GM18520 (cell line): ENCODE measurements around the gene TPX2.

ENCODE experiments used
- ATAC-seq: cut with Tn5 transposase; IDR thresholded peaks from one replicate; pipeline ENCODE4 v1.9.1; 2021; ENCODE audit not compliant: unreplicated experiment

Gene TPX2

DNA sequence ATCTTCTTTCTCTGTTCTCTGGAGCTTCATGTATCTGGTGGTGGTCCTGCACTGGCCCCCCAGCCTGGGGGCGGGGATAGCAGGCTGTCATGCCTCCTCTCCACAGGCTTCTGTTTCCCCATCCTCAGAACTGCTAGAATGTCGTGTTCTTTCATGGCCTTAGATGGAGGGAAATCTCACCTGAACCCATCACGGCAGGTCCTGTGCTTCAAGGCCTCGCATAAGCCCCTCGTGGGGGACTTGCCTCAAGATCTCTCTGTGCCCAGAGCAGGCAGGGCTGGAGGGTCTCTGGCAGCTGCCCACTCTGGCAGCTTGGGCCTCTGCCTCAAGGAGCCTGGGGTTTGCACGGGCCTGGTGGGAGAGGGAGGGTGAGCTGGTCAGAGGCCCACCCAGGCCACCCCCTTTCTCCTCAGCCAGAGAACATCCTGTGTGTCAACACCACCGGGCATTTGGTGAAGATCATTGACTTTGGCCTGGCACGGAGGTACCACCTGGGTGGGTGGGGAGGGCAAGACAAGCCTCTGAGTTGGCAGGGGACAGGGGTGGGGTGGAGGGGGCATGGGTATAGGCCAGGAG is 91.4 kb downstream of the TPX2 start:
- no peak for ATAC-seq

DNA sequence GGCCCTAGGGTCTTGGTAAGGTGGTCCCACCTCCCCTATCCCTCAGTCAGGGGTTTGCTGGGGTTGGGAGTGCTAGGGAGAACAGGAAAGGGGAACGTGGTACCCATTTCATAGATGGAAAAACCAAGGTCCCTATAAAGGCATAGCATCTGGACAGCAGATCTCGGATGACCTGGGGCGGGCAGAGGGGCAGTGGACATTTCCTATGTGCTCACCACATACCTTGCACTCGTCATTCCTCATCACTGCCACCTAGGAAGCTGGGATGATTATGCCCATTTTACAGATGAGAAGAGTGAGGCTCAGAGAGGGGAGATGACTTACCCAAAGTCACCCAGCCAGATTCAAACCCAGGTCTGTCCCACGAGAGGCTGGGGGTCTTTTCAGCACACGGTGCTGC is 92.1 kb downstream of the TPX2 start:
- ATAC-seq: no peak

DNA sequence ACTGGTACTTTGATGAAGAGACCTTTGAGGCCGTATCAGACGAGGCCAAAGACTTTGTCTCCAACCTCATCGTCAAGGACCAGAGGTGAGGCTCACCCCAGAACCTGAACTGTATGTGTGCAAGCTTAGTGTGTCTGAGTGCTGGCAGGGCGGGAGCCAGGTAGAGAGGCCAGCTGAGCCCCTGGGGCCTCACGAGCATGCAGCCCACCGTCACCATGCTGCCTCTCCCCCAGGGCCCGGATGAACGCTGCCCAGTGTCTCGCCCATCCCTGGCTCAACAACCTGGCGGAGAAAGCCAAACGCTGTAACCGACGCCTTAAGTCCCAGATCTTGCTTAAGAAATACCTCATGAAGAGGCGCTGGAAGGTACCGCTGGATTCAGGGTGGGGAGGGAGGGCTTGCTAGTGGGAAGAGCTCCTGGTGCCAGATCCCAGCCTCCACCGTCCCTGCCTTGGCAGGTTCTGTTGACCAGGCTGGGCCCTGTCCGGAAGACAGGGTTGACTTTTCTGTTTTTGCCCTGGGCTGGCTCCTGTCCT is 92.7 kb downstream of the TPX2 start:
- no peak for ATAC-seq

DNA sequence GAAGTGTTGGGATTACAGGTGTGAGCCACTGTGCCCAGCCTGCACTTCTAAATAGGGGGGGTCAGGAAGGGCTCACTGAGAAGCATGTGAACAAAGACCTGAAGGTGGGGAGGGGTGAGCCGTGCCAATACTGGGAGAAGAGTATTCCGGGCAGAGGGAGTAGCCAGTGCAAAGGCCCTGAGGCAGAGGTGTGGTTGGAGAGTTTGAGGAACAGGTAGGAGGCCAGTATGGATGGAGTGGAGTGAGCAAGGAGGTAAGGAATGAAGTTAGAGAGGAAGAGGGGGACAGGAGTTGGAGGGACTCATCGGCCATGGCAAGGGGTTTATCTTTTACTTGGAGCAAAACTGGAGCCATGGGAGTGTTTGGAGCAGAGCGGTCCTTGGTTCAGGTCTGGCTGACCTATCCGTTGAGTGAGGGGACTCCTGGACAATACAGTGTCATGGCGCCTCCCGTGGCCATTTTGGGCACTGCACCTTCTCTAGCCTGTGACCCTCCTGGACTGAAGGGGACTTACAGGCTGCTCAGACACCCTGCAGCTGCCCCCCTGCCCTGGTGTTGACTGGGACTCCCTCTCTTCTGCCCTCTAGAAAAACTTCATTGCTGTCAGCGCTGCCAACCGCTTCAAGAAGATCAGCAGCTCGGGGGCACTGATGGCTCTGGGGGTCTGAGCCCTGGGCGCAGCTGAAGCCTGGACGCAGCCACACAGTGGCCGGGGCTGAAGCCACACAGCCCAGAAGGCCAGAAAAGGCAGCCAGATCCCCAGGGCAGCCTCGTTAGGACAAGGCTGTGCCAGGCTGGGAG is 94.2 kb downstream of the TPX2 start:
- no peak for ATAC-seq

DNA sequence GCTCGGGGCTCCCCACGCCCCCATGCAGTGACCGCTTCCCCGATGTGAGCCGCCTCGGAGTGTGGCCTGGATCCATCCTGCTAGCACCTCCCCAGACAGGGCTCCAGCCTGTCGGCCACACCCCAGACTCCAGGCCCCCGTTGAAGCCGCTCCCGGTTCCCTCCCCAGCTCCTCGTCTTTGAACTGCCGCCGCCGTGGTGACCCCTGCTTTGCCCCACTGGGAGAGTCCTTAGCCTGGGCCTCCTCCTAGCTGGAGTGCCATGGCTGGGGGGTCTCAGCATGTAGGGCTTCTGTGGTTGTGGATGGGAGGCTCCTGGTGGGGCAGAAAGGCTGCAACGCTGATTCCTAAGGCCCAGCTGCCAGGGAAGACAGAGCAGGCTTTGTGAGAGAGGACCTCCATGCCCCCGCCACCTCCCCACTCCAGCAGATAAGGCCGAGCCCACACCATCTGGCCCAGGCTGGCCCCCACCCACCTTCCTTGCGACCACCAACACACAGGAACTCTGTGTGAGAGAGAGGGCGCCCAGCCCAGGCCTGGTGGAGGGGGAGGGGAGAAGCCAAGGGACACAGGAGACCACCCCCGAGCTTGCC is 94.9 kb downstream of the TPX2 start:
- ATAC-seq: no peak

DNA sequence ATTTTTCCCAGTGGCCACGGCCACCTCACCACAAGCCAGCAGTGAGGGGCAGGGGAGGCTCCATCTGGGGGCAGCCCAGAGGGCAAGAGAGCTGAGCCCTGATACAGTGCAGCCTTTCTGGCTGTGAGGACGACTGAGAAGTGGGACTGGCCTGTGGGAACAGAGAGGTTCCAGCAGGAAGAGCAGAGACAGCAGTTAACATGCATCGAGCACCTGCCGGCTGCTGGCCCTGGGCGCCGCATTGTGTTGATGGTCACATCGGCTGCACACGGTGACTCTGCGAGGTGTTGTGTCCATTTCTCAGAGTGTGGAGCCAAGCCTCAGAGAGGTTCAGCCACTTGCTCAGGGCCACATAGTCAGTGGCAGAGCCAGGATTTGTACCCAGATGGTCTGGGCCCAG is 96.5 kb downstream of the TPX2 start:
- ATAC-seq: no peak

DNA sequence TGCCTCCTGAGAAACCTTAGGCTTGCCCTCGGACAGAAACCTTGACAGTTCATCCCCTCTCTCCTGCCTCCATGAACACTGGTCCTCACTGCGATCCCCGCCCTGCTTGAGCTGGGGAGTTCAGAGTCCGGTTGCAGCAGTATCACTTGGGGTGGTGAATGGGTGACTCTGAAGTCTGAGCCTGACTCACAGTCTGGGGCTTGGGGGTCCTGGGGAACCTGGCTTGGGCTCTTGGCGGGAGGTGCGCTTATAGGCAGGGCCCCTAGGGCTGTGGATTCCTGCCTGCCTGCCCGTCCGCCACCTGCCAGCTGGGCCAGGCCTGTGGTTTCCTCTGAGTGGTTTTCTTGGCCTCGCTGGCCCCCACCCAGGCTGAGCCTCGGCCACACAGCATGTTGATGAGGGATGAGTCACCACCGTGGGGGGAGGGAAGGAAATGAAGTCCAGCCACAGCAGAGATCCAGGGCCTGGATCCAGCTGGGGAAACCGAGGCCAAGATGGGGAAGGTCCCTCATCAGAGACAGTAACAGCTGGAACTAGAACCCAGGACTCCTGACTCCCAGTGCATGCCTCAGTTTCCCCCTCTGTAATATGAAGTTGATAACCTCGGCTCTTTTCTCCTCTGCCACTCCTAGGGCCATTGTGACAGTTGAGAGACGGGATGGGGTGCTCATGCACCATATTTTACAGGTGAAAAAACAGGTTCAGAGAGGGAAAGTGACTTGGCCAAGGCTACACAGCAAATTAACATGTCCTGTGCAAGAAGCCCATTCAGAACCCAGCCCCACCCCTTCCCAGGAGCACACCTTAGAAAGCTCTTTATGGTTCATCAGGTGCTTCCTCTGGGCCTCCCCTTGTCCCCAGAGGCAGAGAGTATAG is 97.1 kb downstream of the TPX2 start:
- ATAC-seq: peak; percentile 76

DNA sequence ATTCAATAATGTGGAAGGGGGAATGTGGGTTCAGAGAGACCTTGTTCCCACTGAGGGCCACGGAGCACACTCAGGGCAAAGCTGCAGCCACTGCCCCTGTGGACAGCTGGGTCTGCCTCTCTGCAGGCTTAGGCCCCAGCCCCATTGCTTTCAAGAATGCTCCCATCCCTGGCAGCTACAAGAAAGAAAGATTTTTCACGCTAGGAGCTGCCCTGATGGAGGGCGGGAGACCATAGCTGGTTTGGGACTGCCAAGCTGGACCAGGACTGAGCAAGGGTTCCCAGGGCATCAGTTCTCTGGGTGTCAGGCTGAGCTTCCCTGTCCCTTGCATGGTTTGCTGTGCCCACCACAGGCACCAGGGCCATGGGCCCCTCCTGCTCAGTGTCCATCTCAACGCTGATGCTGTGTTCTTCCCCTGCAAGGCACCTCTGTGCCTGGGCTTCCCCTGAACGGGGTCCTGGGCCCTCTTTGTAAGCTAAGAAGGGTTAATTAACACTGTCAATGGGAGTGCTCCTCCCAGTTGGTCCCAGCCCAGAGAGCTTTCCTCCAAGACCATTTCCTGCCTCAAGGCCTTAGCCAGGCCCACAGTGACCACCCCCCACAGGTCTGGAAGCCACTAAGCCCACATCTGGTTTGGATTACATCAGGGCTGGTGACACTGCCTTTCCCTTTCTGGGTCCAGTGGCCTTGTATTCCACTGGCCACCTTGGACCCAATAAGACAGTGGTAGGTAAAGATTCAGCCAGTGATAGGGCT is 97.9 kb downstream of the TPX2 start:
- no peak for ATAC-seq

DNA sequence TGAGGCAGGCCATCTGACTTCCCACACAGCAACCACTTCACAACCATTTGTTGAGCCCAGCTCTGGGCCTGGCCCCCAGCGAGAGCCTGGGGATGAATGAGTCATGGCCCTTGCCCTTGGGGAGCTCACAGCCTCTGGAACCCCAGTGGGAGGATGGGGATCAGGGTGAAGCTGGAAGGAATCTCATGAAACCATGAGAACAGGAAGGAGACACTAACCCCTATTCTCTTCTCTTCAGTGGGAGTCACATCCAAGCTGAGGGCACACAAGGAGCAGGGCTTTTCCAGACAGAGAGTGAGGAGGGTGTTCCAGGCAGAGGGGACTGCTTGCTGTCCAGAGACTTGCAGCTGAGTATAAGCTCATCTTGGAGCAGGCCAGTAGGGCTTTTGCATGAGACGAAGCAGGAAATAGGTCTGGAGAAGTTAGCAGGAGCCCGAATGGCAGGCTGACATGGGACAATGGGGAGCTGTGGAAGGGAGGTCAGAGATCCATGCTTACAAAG is 98.9 kb downstream of the TPX2 start:
- no peak for ATAC-seq

DNA sequence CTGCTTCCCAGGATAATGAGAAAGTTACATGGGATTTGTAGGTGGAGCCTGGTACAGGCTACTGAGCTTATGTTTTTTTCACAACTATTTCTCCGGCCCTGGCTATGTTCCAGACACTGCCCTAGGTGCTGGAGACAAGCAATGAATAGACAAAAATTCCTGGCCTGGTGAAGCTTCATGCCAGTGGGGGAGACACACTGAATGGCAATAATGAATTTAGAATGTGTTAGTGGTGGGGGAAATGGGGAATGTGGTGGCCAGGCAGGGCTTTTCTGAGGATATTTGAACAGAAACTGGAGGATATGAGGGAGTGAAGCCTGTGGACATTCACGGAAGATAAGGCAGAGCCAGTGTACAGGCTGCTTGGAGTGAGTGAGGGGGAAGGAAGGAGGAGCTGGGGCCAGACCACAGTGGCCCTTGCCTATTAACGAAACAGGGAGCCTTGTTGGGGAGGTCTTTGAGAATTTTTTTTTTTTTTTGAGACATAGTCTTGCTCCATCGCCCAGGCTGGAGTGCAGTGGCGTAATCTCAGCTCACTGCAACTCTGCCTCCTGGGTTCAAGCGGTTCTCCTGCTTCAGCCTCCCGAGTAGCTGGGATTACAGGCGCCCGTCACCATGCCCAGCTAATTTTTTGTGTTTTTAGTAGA is 99.7 kb downstream of the TPX2 start:
- no peak for ATAC-seq

DNA sequence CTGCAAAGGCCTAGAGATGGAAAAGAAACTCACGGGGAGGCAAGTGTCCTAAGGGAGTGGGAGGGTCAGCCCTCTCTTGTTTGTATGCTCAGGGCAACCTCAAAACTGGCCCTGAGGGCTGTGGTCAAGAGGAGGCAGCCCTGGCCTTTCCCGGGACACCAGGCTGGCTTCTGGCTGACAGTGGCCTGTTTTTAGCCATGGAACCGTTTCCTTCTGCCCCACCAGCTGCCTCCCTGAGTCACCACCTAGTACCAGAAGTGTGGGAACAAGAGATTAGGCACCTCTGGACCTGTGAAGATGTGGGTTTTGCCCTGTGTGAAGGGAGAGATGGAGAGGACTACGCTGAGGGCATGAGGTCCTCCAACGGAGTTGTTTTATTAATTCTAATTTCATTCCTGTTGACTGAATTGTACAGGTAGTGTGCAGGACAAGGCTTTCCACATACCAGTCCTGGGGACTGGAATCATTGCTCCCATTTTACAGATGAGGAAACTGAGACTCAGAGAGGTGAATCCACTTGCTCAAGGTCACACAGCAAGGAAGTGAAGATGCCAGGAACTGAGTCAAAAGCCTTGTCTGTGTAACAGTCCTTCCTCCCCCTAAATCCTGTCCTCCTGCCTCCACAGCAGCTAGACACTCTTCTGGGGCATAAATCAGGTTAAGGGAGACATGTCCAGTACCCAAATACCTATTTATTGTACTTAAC is 100.8 kb downstream of the TPX2 start:
- no peak for ATAC-seq

DNA sequence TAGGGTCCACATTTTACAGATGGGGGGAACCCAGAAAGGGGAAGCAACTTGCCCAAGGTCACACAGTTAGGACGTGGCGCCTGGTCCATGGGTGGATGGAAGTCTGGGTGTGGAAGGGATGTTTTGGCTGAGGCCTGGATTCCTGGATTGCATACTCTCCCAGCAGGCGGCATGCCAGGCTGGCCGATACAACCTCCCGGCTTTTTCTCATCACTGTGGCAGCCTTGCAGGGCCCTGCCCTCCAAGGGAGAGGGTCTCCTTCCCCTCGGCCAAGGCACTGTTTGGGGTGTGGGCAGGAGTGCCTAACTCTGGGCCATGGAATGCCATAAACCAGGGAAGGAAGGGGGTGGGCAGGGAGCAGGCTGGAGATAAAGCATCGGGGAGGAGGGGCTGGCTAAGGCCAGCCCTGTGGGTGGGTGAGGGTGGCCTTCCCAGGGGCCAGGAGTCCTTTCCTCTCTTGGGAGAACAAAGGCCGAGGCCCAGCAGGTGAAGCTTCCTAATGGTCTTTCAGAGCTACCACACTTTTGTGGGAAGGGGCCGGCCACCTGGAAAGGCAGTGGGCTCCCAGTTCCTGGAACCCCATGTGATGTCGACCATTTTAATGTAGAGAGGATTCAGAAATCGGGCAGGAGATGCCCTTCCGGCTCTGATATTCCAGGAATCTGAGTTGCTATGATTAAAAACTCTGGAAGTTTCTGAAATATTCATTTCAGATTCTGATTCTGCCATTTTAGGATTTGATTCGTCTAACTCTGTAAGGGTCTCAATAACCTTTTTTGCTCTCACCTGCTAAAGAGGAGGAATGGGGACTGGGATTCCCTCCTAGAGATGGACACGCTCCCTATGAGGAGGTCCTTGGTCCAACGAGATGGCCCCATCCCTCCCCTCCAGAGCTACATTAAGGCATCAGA is 102.1 kb downstream of the TPX2 start:
- ATAC-seq: no peak

DNA sequence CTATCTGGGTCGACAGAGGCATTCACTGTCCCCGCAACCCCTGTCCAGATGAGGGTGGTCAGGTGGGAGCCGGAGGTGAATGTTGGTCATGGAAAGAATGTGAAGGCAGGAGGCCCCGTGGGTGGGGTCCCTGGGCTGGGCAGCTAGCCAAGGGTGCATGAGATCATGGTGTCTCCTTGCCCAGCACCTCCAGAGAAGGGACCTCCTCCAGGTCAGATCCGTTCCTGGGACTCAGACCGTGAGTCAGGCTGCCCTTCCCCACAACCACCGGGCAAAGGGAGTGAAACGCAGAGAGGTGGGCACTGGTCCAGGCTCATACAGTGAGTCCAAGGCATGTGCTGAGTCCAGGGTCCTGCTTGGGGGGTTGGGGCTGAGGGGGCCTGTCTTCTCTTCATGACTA is 102.8 kb downstream of the TPX2 start:
- ATAC-seq: no peak

DNA sequence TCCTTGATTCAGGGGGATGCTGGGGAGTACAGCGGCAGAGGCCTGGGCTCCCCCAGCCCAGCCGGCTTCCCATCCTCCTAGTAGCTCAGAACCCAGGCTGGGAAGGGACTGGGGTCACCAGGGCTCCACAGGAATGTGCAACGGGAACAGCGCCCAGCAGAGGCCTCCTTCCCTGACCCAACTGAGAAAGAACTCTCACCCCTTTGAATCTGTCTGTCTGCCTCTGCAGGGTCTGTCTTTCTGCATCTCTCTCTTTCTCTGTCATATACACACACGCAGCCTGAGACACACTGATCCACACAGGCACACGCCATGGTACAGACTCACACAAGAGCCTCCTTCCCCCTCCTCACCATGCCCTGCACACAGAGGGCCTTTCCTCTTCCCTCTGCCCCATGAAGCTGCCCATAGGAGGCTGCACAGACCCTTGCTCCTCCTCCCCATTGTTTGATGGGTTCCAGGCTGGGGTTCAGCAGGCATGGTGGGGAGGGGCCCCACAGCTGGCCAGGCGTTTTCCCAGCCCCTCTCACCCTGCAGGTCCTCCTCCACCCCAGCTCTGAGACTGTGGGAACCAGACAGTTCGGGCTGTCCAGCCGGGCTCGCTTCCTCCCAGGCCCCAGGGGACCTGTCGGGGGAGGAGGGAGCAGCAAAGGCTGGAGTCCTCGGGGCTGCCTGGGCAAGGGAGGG is 103.5 kb downstream of the TPX2 start:
- no peak for ATAC-seq

DNA sequence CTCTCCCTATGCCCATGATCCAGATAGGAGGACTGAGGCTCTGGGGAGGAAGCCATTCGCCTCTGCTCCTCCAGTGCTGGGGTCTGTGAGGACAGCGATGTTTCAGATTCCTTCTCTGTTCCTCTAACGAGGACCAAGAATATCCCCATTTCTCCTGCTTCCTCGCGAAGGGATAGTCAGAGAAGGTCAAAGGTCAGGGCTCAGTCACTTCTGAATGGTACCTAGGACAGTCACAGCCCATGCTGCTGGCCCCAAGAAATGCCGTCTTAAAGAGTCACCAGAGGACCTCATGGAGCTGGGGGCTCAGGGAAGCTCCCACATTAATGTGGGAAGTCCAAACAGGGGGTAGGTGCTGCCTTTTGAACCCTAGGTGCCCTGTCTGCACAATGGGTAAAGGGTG is 104.2 kb downstream of the TPX2 start:
- ATAC-seq: no peak

DNA sequence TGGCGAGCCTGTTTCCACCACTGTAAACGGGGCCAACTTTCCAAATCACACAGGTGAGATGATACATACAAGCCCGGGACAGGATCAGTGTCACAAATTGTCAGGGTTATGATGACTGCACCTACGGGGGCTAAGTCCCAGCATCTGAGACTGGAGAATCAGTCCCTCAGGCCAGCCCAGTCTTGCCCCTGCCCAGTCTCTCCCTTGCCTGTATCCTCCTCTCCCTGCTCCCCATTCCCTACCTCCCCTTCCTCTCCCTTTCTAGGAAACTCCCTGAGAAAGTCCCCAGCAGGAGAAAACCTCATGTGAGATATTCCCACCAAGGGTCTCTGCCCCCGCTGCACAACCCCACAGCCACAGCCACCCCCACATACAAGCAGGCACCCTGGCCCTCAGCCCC is 104.8 kb downstream of the TPX2 start:
- no peak for ATAC-seq

DNA sequence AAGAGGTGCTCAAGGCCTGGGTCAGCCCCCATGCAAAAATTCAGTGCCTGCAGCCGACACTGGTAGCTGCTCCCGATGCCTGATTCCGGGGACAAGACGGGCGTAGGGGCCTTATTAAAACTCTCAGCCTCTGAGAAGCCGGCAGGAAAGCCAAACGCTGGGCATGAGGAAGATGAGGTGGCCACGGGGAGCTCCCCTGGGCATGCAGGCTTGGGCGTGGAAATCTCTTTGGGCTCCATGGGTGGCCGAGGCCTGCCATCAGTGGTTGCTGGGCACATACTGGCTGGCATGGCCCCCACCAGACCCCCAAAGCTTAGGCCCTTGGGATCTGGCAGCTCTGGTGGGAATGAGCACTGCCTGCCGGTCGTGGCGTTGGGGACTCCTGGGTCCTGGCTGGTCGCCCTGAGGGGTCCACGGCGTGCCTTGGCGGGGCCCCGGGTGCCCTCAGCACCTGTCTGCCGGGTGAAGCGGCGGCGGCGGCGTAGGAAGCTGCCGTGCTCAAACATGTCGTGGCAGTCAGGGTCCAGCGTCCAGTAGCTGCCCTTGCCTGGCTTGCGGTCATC is 105.7 kb downstream of the TPX2 start:
- no peak for ATAC-seq
